GM21723 (cell line): ENCODE measurements around the gene BLOC1S5.
A peak's percentile ranks its signal among the peaks of the same experiment; 100 is the strongest.

Source experiments
- ATAC-seq: cut with Tn5 transposase; IDR thresholded peaks from one replicate; pipeline ENCODE4 v1.9.1; 2021; ENCODE audit warnings: mild to moderate bottlenecking, moderate library complexity; ENCODE audit not compliant: unreplicated experiment

BLOC1S5 gene

GRCh38 chr6:8063761-8064637 lies at the start of gene BLOC1S5:
Gene BLOC1S5 (minus strand): TSS chr6:8064389. CDS start chr6:8064376, 13 bp downstream.
- peak; percentile 90 for ATAC-seq

- ATAC-seq: no peak
These were observed 49.0 kb upstream of the BLOC1S5 start for GRCh38 chr6:8113131-8113654.

GRCh38 chr6:8110725-8111124 lies 46.5 kb upstream of the BLOC1S5 start:
- no peak for ATAC-seq

- peak; percentile 82 for ATAC-seq
These were observed 46.0 kb upstream of the BLOC1S5 start for GRCh38 chr6:8110117-8110721.

- ATAC-seq: no peak
These were observed 44.8 kb upstream of the BLOC1S5 start for GRCh38 chr6:8108759-8109539.

GRCh38 chr6:8108031-8108660 lies 44.0 kb upstream of the BLOC1S5 start:
- no peak for ATAC-seq

GRCh38 chr6:8105791-8106190 lies 41.6 kb upstream of the BLOC1S5 start:
- no peak for ATAC-seq

GRCh38 chr6:8103726-8104125 lies 39.5 kb upstream of the BLOC1S5 start:
- no peak for ATAC-seq

- peak; percentile 99 for ATAC-seq
These were observed 38.2 kb upstream of the BLOC1S5 start, which contains the start of gene EEF1E1 for GRCh38 chr6:8102122-8102958. Gene EEF1E1 (minus strand): TSS chr6:8102548. CDS start chr6:8102521, 27 bp downstream.

- no peak for ATAC-seq
These were observed 36.1 kb upstream of the BLOC1S5 start for GRCh38 chr6:8100159-8100854.

- no peak for ATAC-seq
These were observed 26.5 kb upstream of the BLOC1S5 start for GRCh38 chr6:8090650-8091049.

- ATAC-seq: no peak
These were observed 24.7 kb upstream of the BLOC1S5 start for GRCh38 chr6:8088886-8089285.

GRCh38 chr6:8087870-8088754 lies 23.9 kb upstream of the BLOC1S5 start:
- no peak for ATAC-seq

GRCh38 chr6:8086755-8087306 lies 22.6 kb upstream of the BLOC1S5 start:
- no peak for ATAC-seq

GRCh38 chr6:8085053-8085511 lies 20.9 kb upstream of the BLOC1S5 start:
- ATAC-seq: no peak

GRCh38 chr6:8084586-8084985 lies 20.4 kb upstream of the BLOC1S5 start:
- ATAC-seq: no peak

GRCh38 chr6:8082954-8083858 lies 19.0 kb upstream of the BLOC1S5 start:
- ATAC-seq: no peak
